IPS DF 19.7 (cell line): ENCODE data around the gene HOXA3.

Experiments
- DNase-seq: peaks from one replicate; pipeline ENCODE4 v3.0.0-alpha.2; 2013; ENCODE audit warnings: low read depth, low spot score

HOXA3 gene

GRCh38 chr7:27156508-27156898, 4.1 kb upstream of the HOXA3 start, which contains the start of gene HOXA7:
TSS of gene HOXA7 (minus strand) at chr7:27156675. CDS start at chr7:27156545, 130 bp downstream.
- no peak for DNase-seq

DNA sequence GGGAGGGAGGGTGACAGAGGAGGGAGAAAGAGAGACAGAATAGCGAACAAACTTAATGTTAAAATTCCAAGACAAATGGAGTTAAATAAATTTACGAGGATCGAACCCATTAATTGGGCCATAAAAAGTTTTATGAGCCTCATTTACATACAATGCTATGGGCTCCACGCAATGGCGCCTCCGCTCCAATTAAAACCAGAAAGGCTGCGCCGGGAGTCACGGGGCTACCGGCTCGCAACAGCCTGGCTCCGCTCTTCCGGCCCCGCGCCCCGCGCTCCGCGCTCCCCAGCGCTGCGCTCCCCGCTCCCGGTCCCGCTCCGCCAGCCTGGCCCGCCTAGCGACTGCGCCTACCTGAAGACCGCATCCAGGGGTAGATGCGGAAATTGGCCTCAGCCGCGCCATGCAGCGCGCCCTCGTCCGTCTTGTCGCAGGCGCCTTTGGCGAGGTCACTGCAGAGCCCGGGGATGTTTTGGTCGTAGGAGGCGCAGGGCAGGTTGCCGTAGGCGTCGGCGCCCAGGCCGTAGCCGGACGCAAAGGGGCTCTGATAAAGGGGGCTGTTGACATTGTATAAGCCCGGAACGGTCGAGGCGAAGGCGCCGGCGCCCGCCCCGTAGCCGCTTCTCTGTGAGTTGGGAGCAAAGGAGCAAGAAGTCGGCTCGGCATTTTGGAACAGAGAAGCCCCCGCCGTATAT, 3.6 kb upstream of the HOXA3 start:
- no peak for DNase-seq

- DNase-seq = no peak
Measured at GRCh38 chr7:27154901-27155815, 2.8 kb upstream of the HOXA3 start.

- DNase-seq = no peak
Measured at GRCh38 chr7:27154369-27154768, 2.0 kb upstream of the HOXA3 start.

GRCh38 chr7:27153526-27153925, 1.1 kb upstream of the HOXA3 start:
- DNase-seq = no peak

DNA sequence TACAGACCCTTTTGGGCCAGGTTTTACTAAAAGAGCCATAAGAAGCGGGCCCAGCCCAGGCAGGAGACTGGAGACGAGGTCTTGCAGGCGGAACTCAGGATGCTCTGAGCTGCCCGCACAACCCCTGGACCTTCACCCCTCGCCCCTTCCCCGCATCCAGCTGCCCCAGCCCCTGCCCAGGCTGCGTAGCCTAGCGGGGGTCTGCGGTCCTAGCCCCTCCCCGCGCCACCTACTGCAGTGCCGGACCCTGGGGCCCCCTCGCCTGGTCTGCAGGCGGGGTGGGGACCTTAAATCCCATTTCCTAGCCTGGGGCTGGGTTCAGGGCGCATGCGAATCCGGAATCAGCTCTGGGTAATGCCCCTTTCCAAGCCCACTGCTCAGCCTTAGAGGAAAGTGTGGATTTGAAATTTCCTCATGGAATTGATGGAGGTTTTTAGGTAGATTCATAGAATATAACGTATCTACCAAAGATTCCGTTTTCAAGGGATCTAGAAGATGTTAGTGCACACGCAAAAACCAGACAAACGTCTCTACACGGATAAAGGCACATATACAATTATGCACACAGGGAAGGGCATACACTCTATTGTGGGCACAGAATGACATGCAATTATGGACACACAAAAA, 546 bp upstream of the HOXA3 start:
- DNase-seq = no peak

DNA sequence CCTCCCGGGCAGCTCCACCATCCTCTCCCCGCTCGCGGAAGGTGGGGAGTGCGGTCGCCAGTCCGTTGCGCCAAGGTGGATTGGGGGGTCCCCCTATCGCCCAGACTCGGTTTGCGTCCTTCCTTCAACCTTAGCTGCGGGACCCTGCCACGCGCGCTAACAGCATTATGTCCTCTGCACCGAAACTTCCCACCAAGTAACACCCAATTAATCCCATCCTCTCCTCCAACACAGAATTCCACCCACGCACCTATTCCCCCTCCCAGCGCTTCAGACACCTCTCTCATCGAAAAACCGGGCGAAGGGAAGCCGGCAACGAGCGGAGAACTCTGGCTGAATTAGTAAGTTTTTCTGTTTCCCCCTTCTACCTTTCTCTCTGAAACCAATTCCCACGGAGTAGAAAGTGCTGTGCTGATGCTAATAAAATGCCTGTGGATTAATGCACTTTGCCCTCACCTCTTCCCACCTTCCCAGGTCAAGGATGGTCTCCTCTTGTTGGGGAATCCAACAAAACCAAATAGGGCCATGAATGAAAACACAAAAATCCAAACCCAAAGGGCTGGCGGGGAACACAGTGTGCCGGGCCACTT, 947 bp downstream of the HOXA3 start:
- DNase-seq = no peak

DNA sequence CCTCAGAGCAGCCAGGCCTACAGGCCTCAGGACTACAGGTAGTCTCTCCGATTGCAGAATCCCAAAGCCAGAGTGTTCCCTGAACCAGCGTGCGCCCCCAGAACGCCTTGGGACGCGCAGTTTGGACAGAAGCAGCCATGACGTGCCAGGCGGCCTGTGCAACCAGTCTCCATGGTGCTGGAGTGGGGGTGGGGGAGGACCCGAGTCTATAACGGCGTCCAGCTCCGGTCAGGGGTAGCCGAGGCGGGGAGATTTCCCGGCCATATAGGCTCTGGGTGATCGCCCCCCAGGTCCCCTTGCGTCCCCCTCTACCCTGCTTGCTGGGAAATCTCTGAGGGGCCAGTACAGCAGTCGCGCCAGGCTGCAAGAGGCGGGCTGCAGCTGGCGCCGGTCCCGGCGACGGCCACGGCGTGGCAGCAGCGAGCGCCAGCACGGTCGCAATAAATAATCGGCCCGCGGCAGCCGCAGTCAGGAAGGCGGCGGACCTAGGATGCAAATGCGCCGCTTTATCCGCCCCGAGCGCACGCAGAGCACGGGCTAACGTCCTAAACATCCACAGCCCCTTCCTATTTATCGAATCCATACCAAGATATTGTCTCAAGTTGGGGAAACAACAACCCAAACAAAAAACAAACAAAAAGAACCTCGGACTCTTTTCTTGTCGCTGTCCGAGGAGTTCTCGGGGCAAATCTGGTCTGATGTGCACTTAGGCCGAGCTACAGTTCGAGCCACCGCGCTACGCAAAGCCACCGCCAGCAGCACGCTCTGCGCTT, 1.6 kb downstream of the HOXA3 start:
- no peak for DNase-seq

- no peak for DNase-seq
Measured at GRCh38 chr7:27149842-27150567, 2.4 kb downstream of the HOXA3 start.

DNA sequence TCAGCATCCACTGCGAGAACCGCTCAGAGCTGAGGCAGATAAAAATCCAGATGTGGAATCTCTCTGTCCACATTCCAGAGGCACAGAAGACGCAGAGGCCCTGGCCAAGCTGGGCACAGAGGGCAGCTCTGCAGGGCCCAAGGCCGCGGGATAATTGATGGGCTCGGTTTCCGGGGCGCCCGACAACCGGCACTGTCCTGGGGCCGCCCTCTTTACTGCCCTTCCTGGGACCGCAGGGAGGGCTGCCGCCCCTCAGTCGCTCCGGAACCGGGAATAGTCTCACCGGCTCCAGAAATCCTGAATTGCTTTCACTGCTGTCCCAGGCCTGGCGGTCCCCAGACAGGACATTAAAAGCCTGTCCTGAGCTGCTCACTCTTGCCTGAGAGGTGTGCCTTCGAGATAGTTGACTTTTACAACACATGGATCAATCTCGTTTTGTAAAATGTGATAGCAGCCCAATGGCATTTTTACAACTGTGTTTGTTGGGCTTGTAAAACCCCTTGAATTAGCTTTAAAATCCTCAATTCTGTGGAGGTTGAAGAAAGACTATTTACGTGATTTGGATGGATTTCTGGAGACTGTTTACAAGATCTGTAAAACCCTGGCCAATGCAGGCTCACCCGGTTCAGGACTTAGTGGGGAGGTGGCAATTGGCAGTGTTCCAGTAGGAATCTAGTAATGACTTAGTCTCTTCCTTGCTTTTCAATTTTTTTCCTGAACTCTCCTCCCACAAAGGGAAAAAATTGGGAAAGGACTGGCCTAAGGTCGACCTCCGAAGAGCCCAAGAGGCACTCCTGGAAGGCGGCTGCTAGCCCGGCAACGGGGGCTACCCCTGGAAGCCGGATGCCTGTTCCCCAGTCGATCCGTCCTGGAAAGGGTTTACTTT, 3.4 kb downstream of the HOXA3 start:
- no peak for DNase-seq

- DNase-seq = no peak
Measured at GRCh38 chr7:27148031-27148755, 4.2 kb downstream of the HOXA3 start.

DNA sequence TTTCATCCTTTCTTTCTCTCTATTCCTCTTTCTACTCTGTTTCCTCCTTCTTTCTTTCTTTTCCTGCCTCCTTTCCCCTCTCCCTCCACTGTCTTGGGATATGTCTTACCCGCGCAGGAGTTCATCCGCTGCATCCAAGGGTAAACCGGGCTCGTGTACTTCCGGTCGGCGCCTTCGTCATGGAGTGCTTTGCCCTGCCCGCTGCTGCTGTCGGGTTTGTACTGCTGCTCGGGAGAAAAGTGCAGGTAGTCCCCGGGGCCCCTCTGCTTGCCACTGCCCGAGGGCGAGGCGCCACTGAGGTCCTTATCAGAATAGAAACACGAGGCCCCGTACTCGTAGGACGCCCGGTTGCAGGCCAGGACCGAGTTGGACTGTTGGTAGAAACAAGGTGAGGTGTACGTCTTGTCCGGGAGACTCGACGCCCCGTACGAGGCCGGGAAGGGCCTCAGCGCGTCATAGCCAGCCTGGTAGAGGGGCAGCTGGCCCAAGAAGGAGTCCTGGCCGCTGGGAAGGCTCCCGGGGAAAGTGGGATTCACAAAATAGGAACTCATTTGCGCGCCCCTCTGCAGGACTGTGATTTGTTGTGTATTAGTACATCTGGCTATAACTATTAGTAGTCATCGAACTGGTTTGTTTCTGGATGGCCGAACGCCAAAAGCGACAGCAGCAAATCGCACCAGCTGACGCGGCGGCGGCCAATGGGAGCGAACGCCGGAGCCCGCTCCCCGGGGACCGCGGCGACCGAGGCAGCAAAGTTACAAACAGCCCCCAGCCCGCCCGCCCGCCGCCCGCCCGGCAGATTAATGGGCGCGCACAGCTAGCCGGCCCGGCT, 5.0 kb downstream of the HOXA3 start, which contains the start of gene HOXA6:
HOXA6 (minus strand) TSS at position 576 of the 832 bp plus-strand sequence; CDS start at position 551, 25 bp downstream.
- no peak for DNase-seq

DNA sequence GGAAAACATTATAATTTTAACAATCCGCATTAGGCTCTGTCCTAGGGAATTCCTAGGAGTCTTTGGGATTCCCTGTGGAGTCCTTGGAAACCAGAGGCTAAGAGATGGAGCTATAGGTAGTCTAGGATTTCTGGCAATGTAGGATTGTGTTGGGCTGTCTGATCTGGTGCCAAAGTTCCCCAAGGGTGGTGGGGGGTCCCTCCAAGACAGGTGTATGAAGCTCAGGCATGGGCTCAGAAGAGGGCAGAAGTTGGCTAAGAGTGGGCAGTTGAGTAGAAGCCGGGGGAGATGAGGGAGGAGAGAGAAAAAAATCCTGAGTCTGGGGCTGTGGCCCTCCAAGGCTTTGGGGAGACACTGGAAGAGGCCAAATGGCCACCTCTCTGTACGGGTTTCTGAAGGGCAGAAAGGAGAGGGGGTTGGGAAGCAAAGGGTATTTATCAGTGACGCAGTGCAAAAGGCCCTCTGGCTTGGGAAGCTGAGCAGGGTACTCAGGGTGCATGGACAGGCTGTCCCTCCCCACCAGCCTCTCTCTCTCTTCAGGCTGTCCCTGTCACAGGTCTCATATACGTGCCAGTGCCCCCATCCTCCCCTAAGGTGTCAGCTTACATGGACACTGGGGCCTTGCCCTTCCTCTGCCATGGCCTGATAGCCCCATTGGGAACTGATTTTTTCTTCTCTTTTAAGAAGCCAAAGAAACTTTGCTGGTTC, 5.7 kb downstream of the HOXA3 start:
- no peak for DNase-seq

GRCh38 chr7:27145914-27146412, 6.4 kb downstream of the HOXA3 start:
- DNase-seq = no peak

- no peak for DNase-seq
Measured at GRCh38 chr7:27145165-27145913, 7.0 kb downstream of the HOXA3 start.

DNA sequence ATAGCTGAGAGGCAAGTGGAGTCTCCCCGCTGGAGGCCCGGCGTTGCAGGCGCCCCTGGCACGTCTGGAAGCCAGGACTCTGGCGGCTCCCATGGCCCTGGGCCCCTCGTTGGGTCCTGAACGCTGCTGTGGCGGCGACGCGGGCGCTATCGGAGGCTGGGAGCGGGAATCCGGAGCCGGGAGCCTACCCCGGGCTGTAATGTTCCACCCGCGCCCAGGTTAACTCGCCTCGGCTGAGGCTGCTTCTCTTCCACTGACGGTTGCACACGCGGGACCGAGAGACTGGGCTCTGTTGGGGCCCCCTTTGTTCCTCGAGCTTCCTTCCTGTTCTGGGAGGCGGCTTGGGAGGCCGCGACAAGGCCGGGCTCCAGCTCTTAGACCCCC, 7.6 kb downstream of the HOXA3 start:
- DNase-seq = no peak
